Hematopoietic multipotent progenitor cell treated with erythropoietin and hydrocortisone succinate and interleukin-3 and kit ligand, for 6 days (in vitro differentiated cells): ENCODE results near the gene KLC3.
"Not testable (repeated sequence)": the region's sequence is repeated elsewhere in the genome, so short reads cannot be mapped to it uniquely, and the experiment has no call there.

Experiments used
- DNase-seq: peaks from one replicate; pipeline ENCODE4 v3.0.0-alpha.2; 2015

Gene KLC3

DNA sequence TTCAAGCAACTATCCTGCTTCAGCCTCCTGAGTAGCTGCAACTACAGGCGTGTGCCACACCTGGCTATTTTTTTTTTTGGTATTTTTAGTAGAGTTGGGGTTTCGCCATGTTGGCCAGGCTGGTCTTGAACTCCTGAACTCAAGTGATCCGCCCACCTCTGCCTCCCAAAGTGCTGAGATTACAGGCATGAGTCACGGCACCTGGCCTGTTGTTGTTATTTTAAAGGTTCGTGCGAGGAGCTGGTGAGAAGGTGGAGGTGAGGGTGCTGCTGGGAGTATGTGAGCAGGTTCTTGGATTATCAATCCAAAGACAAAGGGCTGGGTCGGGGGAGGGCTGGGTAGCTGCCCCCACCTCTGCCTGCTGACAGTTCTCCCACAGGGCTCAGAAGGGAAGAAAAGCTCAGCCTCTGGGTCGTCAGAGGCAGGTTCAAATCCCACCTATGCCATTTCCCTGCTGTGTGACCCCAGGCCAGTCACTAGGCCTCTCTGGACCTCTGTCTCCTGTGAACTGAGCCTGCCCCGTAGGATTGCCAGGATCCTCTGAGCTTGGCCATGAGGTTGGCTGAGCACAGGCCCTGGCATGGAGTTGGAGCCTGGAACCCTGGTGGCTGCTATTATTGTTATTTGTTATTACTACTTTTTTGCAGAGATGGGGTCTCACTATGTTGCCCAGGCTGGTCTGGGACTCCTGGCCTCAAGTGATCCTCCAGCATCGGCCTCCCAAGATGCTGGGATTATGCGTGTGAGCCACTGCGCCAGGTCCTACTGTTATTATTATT lies 19.4 kb upstream of the KLC3 start:
- DNase-seq = no peak

DNA sequence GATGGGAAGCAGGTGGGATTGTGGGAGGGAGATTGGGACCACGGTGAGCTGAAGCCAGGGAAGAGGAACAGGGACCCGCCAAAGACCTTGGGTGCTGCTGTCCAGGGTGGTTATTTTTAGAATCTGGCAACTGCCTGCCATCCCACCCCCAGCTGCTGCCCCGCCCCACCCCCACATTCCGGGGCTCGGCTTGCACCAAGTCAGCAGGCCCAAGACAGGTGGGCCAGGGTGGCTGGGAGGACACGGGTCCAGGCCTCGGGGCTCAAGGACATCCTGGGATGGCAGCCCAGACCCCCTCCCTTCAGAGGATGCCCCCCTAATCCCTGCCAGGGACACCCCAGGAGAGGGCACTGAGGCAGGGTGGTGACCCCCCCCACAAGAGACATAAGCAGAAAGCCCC lies 18.7 kb upstream of the KLC3 start:
- DNase-seq = no peak

DNA sequence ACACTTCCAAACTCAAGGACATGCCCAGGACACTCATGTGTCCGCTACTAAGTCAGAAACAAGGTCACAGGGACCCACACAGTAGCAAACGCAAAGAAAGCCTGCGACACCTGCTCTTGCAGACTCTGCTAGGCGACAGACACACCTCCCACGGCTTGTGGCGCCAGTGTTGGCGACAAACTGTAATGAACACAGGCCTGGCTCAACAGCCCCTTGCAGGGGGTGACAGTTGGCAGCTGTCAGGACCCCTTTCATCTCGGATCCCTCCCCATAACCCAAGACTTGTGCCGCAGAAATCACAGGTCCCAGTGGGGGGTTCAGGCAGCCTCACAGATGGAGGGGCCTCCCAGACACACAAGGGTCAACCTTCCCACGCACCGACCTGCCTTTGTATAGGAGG lies 18.2 kb upstream of the KLC3 start:
- no peak for DNase-seq

DNA sequence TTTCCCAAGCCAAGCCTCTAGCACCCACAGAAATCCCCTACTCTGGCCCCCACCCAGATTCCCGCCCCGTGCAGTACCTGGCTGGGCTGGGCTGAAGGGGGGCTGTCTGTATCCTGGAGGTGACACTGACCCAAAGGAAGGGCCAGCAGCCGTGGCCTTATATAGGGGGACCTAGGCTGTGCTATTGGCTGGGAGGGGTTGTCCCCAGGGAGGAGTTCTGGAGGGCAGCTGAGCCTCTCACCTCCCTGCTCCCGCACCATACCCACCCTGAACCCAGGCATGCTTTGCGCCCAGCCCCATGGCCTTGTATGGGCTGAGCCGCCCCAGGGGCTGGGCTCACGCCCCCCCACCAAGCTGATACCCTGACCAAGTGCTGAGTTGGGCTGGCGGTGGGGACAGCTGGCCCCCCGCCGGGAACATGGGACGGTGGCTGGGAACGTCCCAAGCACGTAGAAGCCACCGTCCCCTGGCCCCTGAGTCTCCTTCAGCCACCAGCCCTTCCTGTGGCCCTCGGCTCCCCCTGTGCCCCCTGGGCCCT lies 17.7 kb upstream of the KLC3 start, which contains the start of gene CKM:
CKM (minus strand) TSS at position 132 of the 538 bp plus-strand sequence. CDS start 3,162 bp downstream, outside the sequence.
- no peak for DNase-seq

DNA sequence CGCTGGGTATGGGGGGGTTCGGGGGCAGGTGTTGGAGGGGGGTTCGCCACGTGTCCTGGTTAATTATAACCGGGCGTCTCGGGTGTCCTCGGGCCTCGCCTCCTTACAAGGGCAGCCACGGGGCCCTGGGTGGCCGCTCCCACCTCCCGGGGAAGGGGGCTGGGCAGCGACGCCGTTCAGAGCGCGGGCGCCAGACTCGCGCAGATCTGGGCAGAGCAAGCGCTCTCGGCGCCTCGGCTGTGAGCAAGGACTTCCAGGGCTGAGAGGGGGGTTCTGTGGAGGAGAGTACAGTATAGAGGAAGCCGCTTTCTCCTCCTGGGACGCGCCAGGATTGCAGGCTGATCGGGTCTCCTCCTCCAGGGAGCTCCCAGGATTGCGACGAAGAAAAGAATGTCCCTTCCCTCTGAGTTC lies 16.9 kb upstream of the KLC3 start:
- DNase-seq = no peak

DNA sequence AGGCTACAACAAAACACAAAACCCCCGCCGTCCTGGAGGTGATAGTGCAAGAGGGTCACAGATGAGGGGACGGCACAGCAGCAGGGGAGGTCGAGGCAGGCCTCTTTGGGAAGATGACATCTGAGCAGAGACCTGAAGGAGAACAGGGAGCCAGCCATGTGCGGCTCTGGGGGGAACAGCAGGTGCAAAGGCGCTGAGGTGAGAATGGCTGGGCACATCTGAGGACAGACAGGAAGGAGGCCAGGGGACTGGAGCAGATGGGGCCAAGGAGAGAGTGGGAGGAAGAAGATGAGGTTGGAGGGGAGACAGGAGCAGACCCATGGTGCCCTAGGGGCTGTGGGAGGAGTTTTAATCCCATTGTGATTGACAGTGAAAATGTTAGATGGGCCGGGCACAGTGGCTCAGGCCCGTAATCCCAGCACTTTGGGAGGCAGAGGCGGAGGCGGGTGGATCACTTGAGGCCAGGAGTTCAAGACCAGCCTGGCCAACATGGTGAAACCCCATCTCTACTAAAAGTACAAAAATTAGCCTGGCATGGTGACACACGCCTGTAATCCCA lies 16.1 kb upstream of the KLC3 start:
- no peak for DNase-seq

DNA sequence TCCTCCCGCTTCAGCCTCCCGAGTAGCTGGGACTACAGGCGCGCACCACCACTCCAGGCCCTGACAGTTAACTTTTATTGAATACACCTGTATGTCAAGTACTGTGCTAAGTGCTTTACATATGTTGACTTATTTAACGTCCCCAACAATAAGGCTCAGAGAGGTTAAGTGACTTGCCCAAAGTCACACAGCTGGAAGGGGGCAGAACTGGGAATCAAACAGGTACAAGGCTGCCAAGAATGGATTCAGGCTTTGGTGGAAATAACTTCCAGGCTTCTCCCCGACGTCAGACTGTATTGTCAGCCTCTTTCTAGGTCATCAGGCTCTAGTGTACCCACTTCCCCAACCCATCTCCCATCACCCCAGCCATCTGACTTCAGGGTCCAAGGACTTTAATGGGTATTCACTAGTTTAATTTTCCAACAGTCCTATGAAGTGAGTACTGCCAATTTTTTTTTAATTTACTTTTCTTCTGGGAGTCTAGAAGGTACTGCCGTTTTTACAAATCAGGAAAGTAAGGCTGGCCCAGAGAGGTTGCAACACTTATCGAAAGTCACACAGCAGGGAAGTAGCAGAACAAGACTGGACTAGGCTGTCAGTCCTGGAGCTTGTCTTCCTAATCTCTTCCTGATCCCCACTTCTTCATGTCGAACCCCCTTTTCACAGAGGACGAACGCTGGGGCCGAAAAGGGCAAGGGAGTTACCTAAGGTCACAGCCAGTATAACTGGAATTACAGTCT lies 13.0 kb upstream of the KLC3 start:
- no peak for DNase-seq

DNA sequence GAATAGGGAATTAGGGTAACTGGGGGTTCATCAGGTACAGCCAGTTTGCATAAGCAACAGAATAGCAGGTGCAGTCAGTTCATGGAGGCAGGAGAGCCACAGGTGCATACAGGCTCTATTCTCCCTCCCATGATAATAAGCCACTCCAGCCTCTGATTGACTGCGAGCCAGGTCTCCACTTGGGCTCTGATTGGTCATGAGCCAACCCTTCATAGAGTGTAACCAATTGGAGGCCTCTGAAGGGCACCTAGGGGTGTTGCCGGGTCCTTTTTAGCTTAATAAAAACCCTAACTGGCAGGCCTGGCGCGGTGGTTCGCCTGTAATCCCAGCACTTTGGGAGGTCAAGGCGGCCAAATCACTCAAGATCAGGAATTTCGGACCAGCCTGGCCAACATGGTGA lies 9.1 kb upstream of the KLC3 start:
- DNase-seq = no peak

DNA sequence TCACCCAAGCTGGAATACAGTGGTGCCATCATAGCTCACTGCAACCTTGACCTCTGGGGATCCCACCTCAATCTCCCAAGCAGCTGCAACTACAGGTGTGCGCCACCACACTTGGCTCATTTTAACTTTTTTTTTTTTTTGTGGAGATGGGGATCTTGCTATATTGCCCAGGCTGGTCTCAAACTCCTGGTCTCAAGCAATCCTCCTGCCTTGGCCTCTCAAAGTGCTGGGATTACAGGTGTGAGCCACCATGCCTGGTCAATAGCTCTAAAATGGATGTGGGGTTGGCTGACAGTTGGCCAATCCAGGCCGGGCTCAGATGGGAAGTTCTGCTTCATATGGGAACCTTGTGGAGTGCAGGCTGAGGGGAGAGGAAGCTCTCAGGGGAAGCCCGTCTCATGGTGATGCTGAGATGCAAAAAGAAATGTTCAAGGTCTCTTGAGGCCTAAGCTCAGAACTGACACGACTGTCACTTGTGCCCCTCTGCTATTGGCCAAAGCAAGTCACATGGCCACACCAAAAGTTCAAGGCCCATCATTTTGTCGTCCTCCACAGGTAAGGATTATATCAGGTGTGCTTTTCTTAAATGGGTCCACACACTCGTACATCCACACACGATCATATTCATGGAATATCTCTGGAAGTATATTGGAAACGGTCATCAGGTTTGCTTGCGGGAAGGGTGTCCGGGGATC lies 6.8 kb upstream of the KLC3 start:
- DNase-seq = no peak

DNA sequence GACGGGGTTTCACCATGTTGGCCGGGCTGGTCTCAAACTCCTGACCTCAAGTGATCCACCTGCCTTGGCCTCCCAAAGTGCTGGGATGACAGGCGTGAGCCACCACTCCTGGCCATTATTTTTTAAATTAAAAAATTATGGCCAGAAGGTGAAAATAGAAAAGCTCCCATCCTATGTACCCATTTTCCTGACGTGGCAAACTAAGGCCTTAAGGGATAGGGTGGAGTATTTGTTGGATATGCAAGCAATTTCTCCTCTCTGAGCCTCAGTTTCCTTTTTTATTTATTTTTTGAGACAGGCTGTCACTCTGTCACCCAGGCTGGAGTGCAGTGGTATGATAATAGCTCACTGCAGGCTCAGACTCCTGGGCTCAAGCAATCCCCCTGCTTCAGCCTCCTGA lies 5.7 kb upstream of the KLC3 start:
- not testable (repeated sequence) for DNase-seq

DNA sequence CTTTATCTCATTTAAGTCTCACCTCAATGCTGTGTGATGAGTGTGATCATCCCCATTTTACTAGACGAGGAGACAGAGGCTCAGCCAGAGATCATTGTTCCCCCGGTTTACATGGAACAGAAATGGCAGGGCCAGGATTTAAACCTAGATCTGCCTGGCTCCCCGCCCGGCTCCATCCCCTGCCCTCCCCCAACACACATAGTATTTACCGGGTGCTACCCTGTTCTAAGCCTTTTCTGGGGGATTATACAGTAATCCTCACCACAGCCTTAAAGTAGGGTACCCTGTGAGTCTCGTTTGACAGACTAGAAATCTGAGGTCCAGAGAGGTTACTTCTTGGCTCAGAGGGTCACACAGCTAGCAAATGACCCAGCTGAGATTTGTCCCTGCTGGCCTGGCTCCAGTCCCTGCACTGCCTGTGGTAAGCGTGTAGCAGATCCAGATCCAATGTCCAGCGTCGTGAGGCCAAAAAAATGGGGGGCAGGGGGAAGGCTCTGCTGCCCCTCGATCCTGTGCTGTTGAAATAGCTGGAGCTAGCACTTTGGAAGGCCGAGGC lies 3.8 kb upstream of the KLC3 start:
- no peak for DNase-seq

DNA sequence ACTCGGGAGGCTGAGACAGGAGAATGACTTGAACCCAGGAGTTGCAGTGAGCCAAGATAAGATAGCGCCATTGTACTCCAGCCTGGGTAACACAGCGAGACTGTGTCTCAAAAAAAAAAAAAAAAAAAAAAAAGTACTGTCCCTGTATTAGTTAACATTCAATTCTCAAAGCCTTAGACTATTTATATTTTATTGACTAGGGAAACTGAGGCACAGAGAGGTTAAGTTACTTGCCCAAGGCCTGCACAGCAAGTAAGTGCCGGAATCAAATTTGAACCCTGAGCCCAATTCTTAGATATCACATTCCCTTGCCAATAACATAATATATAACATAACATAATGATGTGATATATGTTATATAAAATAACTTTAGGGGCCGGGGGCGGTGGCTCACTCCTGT lies 921 bp upstream of the KLC3 start:
- no peak for DNase-seq

DNA sequence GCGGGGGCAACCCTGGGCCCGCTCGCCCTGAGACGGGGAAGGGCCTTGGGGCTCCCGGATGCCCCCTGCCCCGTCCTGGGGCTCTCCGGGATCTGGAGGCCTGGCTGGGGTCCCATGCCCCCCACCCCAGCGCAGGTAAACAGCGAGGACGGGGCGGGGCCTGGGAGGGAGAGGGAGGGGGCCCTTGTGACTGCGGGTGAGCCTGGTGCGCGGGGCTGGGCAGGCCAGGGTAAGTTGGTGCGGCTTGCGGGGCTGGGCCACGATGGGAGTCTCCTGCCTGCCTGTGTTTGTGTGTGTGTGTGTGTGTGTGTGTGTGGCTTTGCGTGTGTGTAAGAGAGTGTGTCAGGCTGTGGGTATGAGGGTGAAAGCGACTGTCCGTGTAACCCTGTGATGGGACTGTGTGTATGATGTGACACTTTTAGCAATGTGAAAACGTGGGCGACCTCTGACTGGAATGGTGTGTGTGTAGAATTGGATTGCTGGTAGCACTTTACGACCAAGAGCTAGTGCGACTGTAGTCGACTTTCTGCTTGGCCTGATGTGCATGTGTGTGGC lies 426 bp downstream of the KLC3 start:
- DNase-seq = no peak

DNA sequence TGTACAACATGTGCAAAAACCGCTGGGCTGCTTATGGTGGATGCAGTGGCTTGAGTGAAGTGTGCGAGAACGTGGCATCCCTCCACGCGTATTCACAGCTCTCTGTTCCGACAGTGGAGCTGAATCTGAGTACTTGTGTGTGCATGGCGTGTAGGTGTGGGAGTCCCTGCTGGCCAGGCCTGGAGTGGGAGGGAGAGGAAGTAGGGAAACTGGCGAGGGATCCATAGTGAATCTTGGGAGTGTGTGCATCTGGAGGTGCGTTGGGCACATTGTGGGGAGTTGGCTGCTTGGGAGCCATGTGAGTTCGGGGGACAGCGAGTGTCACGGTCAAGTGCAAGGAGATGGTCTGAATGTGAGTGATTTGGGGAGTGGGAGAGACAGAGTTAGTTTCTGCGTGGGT lies 2.4 kb downstream of the KLC3 start:
- no peak for DNase-seq

DNA sequence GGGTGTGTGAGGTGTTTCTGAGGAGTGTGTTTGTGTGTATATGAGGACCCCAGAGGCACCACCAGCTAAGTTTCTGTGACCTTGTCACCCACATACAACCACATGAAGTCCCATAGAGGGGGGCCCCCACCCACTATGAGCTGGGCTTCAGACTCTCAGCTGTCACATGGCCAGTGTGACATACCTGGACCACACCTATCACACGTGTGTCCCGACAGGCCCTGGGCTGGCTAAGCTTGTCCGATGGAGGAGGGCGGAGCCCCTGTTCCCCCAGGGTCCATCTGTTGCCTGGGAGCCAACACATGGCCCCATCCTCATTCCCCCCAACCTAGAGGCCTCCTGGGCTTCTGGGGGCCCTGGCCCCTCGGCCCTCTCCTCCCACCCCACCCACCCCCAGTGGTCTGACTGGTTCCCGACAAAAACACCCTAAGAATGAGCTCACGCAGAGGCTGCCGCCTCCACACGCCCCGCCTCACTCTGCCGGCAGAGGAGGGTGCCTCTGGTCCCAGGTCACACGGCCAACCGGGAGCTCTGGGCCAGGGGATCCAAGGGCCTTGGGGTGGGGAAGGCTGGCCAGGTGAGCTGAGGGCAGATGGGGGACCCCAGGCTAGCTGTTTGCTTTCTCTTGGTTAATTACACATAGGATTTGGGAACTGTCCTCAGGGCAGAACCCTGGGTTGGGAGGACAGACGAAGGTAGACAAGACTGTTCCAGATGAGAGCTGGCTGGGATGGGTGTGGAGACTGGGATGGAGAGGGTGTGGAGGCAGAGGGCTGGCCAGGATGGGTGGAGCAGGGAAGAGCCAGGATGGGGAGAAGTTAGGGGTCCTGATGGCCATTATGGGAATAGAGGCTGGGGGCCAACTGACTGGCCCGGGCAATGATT lies 4.3 kb downstream of the KLC3 start:
- no peak for DNase-seq

DNA sequence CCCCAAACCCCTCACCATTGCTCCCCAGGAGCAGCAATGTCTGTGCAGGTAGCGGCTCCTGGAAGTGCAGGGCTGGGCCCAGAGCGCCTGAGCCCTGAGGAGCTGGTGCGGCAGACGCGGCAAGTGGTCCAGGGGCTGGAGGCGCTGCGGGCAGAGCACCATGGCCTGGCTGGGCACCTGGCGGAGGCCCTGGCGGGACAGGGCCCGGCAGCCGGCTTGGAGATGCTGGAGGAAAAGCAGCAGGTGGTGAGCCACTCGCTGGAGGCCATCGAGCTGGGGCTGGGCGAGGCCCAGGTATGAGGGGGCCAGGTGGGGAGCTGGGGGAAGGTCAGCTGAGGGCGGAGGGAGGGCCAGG lies 4.9 kb downstream of the KLC3 start:
- no peak for DNase-seq

DNA sequence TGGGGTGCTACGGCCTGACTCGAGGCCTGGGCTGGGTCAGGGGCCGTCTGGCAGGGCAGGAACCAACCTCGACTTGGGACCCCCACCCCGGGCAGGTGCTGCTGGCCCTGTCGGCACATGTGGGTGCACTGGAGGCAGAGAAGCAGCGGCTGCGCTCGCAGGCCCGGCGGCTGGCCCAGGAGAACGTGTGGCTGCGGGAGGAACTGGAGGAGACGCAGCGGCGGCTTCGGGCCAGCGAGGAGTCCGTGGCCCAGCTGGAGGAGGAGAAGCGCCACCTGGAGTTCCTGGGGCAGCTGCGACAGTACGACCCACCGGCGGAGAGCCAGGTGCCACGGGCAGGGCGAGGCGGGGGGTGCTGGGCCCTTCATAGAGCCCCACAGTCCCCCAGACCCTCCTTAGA lies 5.9 kb downstream of the KLC3 start:
- DNase-seq = no peak

DNA sequence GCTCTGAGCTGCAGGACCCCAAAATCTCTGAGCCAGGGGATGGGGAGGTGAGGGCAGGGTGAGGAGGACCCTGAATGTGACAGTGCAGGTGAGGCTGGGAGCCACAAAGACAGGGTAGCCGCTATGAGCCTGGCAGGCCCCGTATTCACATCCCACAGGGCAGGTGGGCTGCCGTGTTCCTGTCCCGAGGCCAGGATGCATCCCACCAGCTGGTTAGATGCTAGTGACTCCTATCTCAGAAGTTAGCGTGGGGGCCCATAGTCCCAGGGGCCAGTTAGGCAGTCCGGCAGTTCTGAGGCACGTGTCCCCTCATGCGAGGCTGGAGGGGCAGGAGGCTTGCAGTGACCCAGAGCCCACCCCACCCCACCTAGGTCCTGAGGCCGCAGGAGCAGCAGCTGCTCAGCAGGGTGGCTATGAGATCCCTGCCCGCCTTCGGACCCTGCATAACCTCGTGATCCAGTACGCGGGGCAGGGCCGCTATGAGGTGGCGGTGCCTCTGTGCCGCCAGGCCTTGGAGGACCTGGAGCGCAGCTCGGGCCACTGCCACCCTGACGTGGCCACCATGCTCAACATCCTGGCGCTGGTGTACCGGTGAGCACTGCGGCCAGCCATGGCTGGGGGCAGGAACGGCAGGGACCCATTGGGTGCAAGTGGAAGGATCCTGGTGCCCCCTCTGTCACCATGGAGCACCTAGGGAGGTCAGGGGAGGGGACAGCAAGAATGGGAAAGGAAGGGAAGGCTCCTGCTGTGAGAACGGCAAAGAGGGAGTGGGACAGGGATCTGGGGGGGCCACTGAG lies 7.2 kb downstream of the KLC3 start:
- DNase-seq = no peak

DNA sequence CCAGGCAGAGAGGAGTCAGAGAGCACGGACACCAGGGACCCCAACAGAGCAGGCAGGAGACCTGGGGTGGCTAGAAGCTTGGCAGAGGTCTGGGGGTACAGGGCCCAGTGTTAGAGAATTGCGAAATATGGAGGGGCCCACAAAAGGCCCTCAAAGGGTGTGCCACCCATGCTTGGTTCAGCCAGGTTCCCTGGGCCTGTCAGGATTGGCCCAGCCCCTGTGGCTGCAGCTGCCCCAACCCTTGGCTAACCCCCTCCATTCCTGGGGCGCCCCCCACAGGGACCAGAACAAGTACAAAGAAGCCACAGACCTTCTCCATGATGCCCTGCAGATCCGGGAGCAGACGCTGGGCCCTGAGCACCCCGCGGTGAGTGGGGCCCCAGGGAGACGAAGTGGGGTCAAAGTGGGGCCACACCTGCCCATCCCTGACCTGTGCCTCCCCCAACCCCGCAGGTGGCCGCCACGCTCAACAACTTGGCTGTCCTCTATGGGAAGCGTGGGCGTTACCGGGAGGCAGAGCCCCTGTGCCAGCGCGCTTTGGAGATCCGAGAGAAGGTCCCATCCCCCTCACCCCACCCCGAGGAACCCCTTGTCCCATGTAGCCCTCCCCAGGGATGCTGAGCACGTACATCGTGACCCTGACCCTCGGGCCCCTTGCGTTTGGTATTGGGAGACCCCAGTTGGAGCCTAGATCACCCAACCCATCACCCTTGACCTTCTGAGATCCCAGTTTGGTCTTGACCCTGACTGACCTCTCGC lies 8.0 kb downstream of the KLC3 start:
- no peak for DNase-seq

DNA sequence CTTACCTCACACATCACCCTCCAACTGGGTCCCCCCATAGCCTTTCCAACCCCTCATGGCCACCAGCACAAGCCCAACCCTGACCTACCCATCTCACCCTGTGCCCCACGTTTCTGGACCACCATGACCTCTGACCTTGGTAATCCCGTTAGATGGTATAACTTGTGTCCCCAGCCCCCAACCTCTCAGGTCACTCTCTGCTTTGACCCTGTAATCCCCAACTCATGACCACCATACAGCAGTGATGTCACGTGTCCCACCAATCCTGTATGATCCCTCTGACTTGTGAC lies 8.5 kb downstream of the KLC3 start:
- DNase-seq = no peak
